Neural crest cell (in vitro differentiated cells): ENCODE results near the gene PSKH1. TPM values are rescaled to one million over a fixed set of nuclear protein-coding genes. Genes with fewer than 3 reads are reported as not detected.
A peak's percentile ranks its signal among the peaks of the same experiment; 100 is the strongest.

Experiments used
- DNase-seq: peaks from one replicate; pipeline ENCODE4 v3.0.0; 2021; ENCODE audit warnings: low read depth, mixed read lengths, low spot score
- H3K27ac Mint-ChIP-seq: one replicate; pipeline ENCODE4 v1.8.0; 2021; ENCODE audit warnings: mild to moderate bottlenecking, mixed read lengths; ENCODE audit not compliant: unreplicated experiment
- H3K27me3 Mint-ChIP-seq: 2 replicates; pipeline ENCODE4 v1.8.0; 2021; ENCODE audit warnings: low read depth, mild to moderate bottlenecking, mixed read lengths
- H3K36me3 Mint-ChIP-seq: 2 replicates; pipeline ENCODE4 v1.8.0; 2021; ENCODE audit warnings: low read depth, mild to moderate bottlenecking, mixed read lengths
- H3K4me1 Mint-ChIP-seq: 2 replicates; pipeline ENCODE4 v1.8.0; 2021; ENCODE audit warnings: mixed read lengths
- H3K4me3 Mint-ChIP-seq: one replicate; pipeline ENCODE4 v1.8.0; 2021; ENCODE audit warnings: mild to moderate bottlenecking, mixed read lengths
- H3K9me3 Mint-ChIP-seq: 2 replicates; pipeline ENCODE4 v1.8.0; 2021; ENCODE audit warnings: mixed read lengths
- CTCF ChIP-seq: fragments of 200-600 bp; sonication (generic); conservative IDR thresholded peaks from 2 replicates; pipeline ENCODE4 v1.5.0; 2021; ENCODE audit warnings: antibody characterized with exemption, mild to moderate bottlenecking
- total RNA-seq: library from RNA; stranded (reverse); gene quantifications from 2 replicates; pipeline ENCODE4 v1.2.1, GENCODE V29; 2021

Gene PSKH1
- total RNA-seq, 1 donor from 2014 or later: 41.5 TPM

- H3K27ac Mint-ChIP-seq: no peak overlapping the region
- peaks cover 6% of the 10 kb centered on the region for H3K36me3 Mint-ChIP-seq
- H3K27me3 Mint-ChIP-seq: no peaks in the 10 kb centered on the region
- H3K4me3 Mint-ChIP-seq: no peak overlapping the region
- H3K9me3 Mint-ChIP-seq: no peaks in the 10 kb centered on the region
- no peak for TF ChIP-seq CTCF
- no peak for DNase-seq
- H3K4me1 Mint-ChIP-seq: peaks cover 9% of the 10 kb centered on the region
These were observed 66.7 kb downstream of the PSKH1 start for GRCh38 chr16:67959536-67960329.

GRCh38 chr16:67961551-67961957 is 68.5 kb downstream of the PSKH1 start:
- no peak overlapping the region for H3K4me3 Mint-ChIP-seq
- peaks cover 21% of the 10 kb centered on the region for H3K4me1 Mint-ChIP-seq
- no peak for TF ChIP-seq CTCF
- peak overlapping the region; percentile 43 for H3K27ac Mint-ChIP-seq
- peaks cover 6% of the 10 kb centered on the region for H3K36me3 Mint-ChIP-seq
- H3K9me3 Mint-ChIP-seq: no peaks in the 10 kb centered on the region
- no peak for DNase-seq
- H3K27me3 Mint-ChIP-seq: no peaks in the 10 kb centered on the region

GRCh38 chr16:67962135-67962534 is 69.1 kb downstream of the PSKH1 start:
- Mint-ChIP-seq H3K9me3 (no peaks in the 10 kb centered on the region), H3K27ac (peak overlapping the region; percentile 43), H3K27me3 (no peaks in the 10 kb centered on the region), H3K4me1 (peaks cover 27% of the 10 kb centered on the region), H3K4me3 (no peak overlapping the region), H3K36me3 (peaks cover 6% of the 10 kb centered on the region)
- TF ChIP-seq CTCF: no peak
- DNase-seq: no peak

- no peak overlapping the region for H3K27ac Mint-ChIP-seq
- no peak overlapping the region for H3K4me3 Mint-ChIP-seq
- TF ChIP-seq CTCF: no peak
- peaks cover 4% of the 10 kb centered on the region for H3K36me3 Mint-ChIP-seq
- DNase-seq: no peak
- no peaks in the 10 kb centered on the region for H3K27me3 Mint-ChIP-seq
- H3K4me1 Mint-ChIP-seq: peaks cover 35% of the 10 kb centered on the region
- H3K9me3 Mint-ChIP-seq: no peaks in the 10 kb centered on the region
These were observed 70.2 kb downstream of the PSKH1 start for GRCh38 chr16:67963292-67963661.

GRCh38 chr16:67963662-67964321 is 70.7 kb downstream of the PSKH1 start:
- DNase-seq: no peak
- Mint-ChIP-seq H3K27me3 (no peaks in the 10 kb centered on the region), H3K36me3 (no peaks in the 10 kb centered on the region), H3K4me1 (peaks cover 35% of the 10 kb centered on the region), H3K27ac (no peak overlapping the region), H3K9me3 (no peaks in the 10 kb centered on the region), H3K4me3 (no peak overlapping the region)
- no peak for TF ChIP-seq CTCF
